Activated CD8-positive, alpha-beta memory T cell treated with anti-CD3 and anti-CD28 coated beads, Interleukin-2, amount 10 ng/mL, durations not matched to agents 7 days and 5 days (primary cell): ENCODE measurements around the gene MN1. TPM values are rescaled to one million over a fixed set of nuclear protein-coding genes. Genes with fewer than 3 reads are reported as not detected.

Experiments used
- ATAC-seq: fragments of 150-1000 bp; cut with Tn5 transposase; one replicate; pipeline ENCODE4 v1.10.0; 2021; ENCODE audit warnings: moderate library complexity
- CTCF ChIA-PET: fragments of 350-600 bp; sonication (Branson Sonifier 250); formaldehyde crosslinking; loops from one replicate; lab custom pipeline; 2021; ENCODE audit warnings: antibody characterized with exemption; lab: Charles Lee
- DNase-seq: peaks from one replicate; pipeline ENCODE4 v3.0.0-alpha.2; 2020
- H3K27ac Mint-ChIP-seq: one replicate; pipeline ENCODE4 v1.8.0; 2021; ENCODE audit warnings: mild to moderate bottlenecking, mixed read lengths
- H3K27me3 Mint-ChIP-seq: one replicate; pipeline ENCODE4 v1.8.0; 2021; ENCODE audit warnings: mixed read lengths
- H3K36me3 Mint-ChIP-seq: one replicate; pipeline ENCODE4 v1.8.0; 2021; ENCODE audit warnings: mild to moderate bottlenecking, mixed read lengths
- H3K4me1 Mint-ChIP-seq: one replicate; pipeline ENCODE4 v1.8.0; 2021; ENCODE audit warnings: mixed read lengths
- H3K4me3 Mint-ChIP-seq: one replicate; pipeline ENCODE4 v1.8.0; 2021; ENCODE audit warnings: mild to moderate bottlenecking, moderate library complexity, mixed read lengths
- H3K9me3 Mint-ChIP-seq: one replicate; pipeline ENCODE4 v1.8.0; 2022; ENCODE audit warnings: low read depth, mixed read lengths
- total RNA-seq, 2 experiments: library from RNA; stranded (reverse); gene quantifications; one replicate each; pipeline ENCODE4 v1.2.3, GENCODE V29; 2021

Gene MN1
- total RNA-seq, 2 experiments from 2014 or later = 0.14 to 0.29 TPM

GRCh38 chr22:27704581-27704980 is 97.0 kb downstream of the MN1 start:
- H3K4me1 Mint-ChIP-seq = no peaks in the 10 kb centered on the region
- CTCF ChIA-PET = no interaction called here
- ATAC-seq = no peak
- H3K9me3 Mint-ChIP-seq = peaks cover 5% of the 10 kb centered on the region
- H3K36me3 Mint-ChIP-seq = no peaks in the 10 kb centered on the region
- H3K27ac Mint-ChIP-seq = no peak overlapping the region
- no peak overlapping the region for H3K4me3 Mint-ChIP-seq
- no peaks in the 10 kb centered on the region for H3K27me3 Mint-ChIP-seq
- no peak for DNase-seq

- Mint-ChIP-seq H3K4me3 (no peak overlapping the region), H3K9me3 (peaks cover 11% of the 10 kb centered on the region), H3K27me3 (no peaks in the 10 kb centered on the region), H3K36me3 (no peaks in the 10 kb centered on the region), H3K4me1 (no peaks in the 10 kb centered on the region), H3K27ac (no peak overlapping the region)
- DNase-seq = no peak
- CTCF ChIA-PET = no interaction called here
- ATAC-seq = no peak
Measured at GRCh38 chr22:27699383-27700019, 102.1 kb downstream of the MN1 start.

GRCh38 chr22:27698813-27699212 is 102.7 kb downstream of the MN1 start:
- no peaks in the 10 kb centered on the region for H3K36me3 Mint-ChIP-seq
- H3K9me3 Mint-ChIP-seq = peaks cover 11% of the 10 kb centered on the region
- H3K4me1 Mint-ChIP-seq = no peaks in the 10 kb centered on the region
- CTCF ChIA-PET = no interaction called here
- DNase-seq (no peak), ATAC-seq (no peak)
- H3K4me3 Mint-ChIP-seq = no peak overlapping the region
- H3K27ac Mint-ChIP-seq = no peak overlapping the region
- H3K27me3 Mint-ChIP-seq = no peaks in the 10 kb centered on the region

Other genes with a start within 250 kb of the MN1 start
- 100 to 1,000 TPM in 1 of 2 experiments, 10 to 100 TPM in 1; 83.4 to 107 TPM for gene PITPNB, start 117.5 kb upstream of the MN1 start, total RNA-seq